Mesodermal cell (in vitro differentiated cells): Measurements from ENCODE around the gene PRODH2.
"Not testable (repeated sequence)": the region's sequence is repeated elsewhere in the genome, so short reads cannot be mapped to it uniquely, and the experiment has no call there.

Experiments used
- H3K27ac ChIP-seq: 2 replicates; pipeline ENCODE4 v1.7.0; 2013; ENCODE audit warnings: mild to moderate bottlenecking, low read depth, low read length, moderate library complexity; ENCODE audit not compliant: severe bottlenecking
- H3K36me3 ChIP-seq: 2 replicates; pipeline ENCODE4 v1.7.1; 2013; ENCODE audit warnings: mild to moderate bottlenecking, low read length, moderate library complexity; ENCODE audit not compliant: control insufficient read depth, insufficient read depth
- H3K4me1 ChIP-seq: one replicate; pipeline ENCODE4 v1.7.1; 2013; ENCODE audit warnings: mild to moderate bottlenecking, low read length; ENCODE audit not compliant: insufficient read depth, control insufficient read depth, poor library complexity, severe bottlenecking
- H3K4me3 ChIP-seq: 2 replicates; pipeline ENCODE4 v1.7.0; 2013; ENCODE audit warnings: low read length, control low read depth, mild to moderate bottlenecking; ENCODE audit not compliant: insufficient read depth, poor library complexity, severe bottlenecking; ENCODE audit errors: extremely low read depth
- H3K9me3 ChIP-seq: 2 replicates; pipeline ENCODE4 v1.7.1; 2013; ENCODE audit warnings: mild to moderate bottlenecking, low read length, moderate library complexity; ENCODE audit not compliant: control insufficient read depth
- WGBS, 2 experiments: methylation state at CpG; one replicate each; pipeline ENCODE4 v1.1.5; 2013; ENCODE audit warnings: missing lambda C conversion rate in 2 of 2; ENCODE audit not compliant: insufficient coverage in 2 of 2; 5-methylcytosine and 5-hydroxymethylcytosine counted together

PRODH2 gene

DNA sequence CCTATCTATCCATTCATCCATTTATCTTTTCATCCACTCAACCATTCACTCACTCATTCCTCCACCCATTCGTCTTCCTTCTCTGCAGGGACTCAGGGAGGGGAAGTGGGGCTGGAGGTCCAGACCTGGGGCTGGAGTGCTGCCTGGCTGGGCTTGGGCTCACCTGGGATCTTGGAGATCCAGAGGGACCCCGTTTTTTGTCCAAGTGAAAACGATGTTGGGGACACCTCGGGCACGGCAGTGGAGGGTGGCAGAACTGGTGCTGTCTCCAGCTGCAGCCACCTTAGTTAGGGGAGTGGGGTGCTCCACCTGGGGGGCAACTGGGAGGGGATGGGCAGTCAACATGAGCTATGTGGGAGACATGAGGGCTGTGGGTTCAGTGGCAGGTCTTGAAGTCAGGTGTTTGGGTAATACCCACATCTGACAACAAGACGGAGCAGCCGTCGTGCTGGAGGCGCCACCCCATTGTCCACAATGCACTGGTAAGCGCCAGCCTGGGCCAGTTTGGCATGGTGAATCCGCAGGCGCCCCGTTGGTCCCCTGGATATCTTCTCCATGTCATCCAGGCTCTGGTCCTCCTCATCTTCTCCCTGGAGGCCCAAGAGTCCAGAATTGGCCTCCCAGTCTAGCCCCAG is 29.4 kb upstream of the PRODH2 start:
- Histone ChIP-seq H3K4me1 (peaks cover 3% of the 10 kb centered on the region), H3K4me3 (no peak overlapping the region), H3K27ac (no peak overlapping the region), H3K9me3 (no peaks in the 10 kb centered on the region), H3K36me3 (no peaks in the 10 kb centered on the region)
- WGBS, 2 experiments: 72% methylated on average over 11 to 13 of the region's 13 CpGs

DNA sequence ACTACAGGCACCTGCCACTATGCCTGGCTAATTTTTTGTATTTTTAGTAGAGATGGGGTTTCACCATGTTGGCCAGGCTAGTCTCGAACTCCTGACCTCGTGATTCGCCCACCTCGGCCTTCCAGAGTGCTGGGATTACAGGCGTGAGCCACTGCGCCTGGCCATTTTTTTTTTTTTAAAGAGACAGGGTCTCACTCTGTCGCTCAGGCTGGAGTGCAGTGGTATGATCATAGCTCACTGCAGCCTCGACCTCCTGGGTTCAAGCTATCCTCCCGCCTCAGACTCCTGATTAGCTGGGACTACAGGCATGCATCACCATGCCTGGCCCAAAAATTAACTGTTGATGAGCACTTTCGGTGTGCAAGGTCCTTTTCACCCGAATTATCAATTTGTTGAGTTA is 23.5 kb upstream of the PRODH2 start:
- H3K4me1 ChIP-seq, H3K4me3 ChIP-seq, H3K27ac ChIP-seq, H3K9me3 ChIP-seq, H3K36me3 ChIP-seq: not testable (repeated sequence)
- 48 to 58% methylated on average over 11 of the region's 11 CpGs for WGBS, 2 experiments

DNA sequence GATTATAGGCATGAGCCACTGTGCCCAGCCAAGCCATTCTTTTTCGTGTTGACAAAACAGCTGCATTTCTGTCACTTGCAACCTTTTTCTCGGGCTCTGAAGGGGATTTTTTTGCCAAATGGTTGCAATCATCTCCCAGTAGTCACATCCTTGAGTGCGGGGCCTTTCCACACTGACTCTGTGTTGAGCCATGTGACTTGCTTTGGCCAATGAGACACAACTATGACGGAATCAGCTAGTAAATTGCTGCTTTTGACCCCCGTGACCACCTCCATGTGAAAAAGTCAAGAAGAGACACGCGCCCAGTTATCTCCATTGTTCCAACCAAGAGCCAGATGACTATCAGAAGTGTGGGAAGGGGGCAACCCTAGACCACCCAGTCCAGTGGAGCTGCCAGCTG is 21.3 kb upstream of the PRODH2 start:
- Histone ChIP-seq H3K27ac (no peak overlapping the region), H3K4me1 (no peaks in the 10 kb centered on the region), H3K36me3 (no peaks in the 10 kb centered on the region), H3K9me3 (no peaks in the 10 kb centered on the region), H3K4me3 (no peak overlapping the region)
- WGBS, 2 experiments: 61 to 73% methylated on average over 7 of the region's 7 CpGs

DNA sequence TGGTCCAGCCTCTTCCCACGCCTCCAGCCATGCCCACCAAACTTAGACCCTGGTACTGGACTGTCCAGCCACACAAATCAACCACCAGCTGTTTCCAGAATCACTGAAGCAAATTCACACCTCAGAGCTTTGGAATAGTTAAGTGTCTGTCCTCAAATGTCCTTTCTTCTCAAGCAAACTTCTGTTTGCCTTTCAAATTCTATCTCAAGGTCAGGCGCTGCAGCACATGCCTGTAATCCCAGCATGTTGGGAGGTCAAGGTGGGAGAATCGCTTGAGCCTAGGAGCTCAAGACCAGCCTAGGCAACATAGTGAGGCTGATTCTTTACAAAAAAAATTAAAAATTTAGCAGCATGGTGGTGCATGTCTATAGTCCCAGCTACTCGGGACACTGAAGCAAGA is 19.4 kb upstream of the PRODH2 start:
- no peaks in the 10 kb centered on the region for H3K4me1 ChIP-seq
- no peaks in the 10 kb centered on the region for H3K36me3 ChIP-seq
- H3K4me3 ChIP-seq: no peak overlapping the region
- H3K9me3 ChIP-seq: no peaks in the 10 kb centered on the region
- no peak overlapping the region for H3K27ac ChIP-seq
- 73 to 75% methylated on average over 4 of the region's 4 CpGs for WGBS, 2 experiments

DNA sequence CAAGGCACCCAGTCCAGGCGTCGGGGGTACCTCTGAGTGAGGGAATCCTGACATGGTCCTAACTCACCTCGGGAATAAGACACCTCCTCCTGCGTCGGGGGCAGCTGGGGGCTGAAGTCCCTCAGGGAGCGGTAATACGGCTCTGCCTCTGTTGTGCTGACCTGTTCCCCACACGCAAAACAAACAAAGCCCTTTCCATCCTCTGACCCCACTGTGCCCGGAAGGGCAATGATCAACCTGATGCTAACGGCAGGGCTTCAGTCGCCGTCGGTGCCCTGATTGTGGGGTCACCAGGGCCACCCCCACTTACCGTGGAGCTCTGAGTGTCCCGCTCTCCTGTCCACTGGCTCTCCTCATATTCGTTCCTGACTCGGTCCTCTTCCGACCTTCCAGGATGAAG is 18.3 kb upstream of the PRODH2 start:
- Histone ChIP-seq H3K9me3 (no peaks in the 10 kb centered on the region), H3K27ac (no peak overlapping the region), H3K36me3 (no peaks in the 10 kb centered on the region), H3K4me3 (no peak overlapping the region), H3K4me1 (no peaks in the 10 kb centered on the region)
- 73 to 80% methylated on average over 9 to 13 of the region's 18 CpGs for WGBS, 2 experiments

DNA sequence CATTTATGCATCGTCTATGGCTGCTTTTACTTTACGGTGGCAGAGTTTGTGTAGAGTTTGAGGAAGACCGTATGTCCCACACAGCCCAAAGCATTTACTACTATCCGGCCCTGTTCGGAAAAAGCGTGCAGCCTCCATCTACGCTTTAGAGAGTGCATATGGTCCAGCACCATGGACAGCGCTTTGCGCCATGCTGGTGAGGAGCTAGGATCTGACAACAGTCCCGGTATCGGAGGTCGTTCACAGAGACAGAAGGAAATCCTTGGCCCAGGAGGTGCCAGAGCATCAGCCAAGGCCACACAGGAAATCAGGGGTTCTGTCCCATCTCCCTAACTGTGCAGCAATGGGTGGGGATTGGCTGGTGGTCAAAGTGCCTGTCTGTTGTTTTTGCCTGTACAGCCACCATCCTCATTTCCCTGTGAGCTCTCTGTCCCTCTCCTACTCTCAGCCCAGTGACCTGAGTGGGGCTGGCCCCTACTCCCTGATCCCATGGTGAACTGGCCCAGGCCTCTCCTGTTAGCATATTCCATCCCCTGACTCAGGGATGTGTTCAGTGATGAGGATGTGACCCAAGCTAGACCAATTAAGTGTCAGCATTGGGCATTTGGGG is 16.2 kb upstream of the PRODH2 start:
- H3K27ac ChIP-seq: no peak overlapping the region
- WGBS, 2 experiments: 2 to 3% methylated on average over 7 to 8 of the region's 12 CpGs
- no peaks in the 10 kb centered on the region for H3K36me3 ChIP-seq
- no peaks in the 10 kb centered on the region for H3K9me3 ChIP-seq
- no peaks in the 10 kb centered on the region for H3K4me1 ChIP-seq
- no peak overlapping the region for H3K4me3 ChIP-seq

DNA sequence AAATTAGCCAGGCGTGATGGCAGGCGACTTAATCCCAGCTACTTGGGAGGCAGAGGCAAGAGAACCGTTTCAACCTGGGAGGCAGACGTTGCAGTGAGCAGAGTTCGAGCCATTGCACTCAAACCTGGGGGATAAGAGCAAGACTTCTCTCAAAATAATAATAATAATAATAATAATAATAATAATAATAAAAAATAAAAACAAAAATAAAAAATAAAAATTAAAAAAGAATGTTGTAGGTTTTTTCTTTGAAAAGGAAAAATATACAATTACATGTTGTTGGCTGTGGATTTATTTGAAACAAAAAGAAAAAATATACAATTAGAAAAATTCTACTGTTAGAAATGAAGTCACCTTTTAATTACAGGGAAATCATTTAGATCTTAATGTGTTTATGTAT is 11.5 kb upstream of the PRODH2 start:
- no peaks in the 10 kb centered on the region for H3K36me3 ChIP-seq
- 83 to 100% methylated on average over 1 to 2 of the region's 5 CpGs for WGBS, 2 experiments
- H3K4me1 ChIP-seq: no peaks in the 10 kb centered on the region
- no peaks in the 10 kb centered on the region for H3K9me3 ChIP-seq
- H3K4me3 ChIP-seq: no peak overlapping the region
- H3K27ac ChIP-seq: no peak overlapping the region

DNA sequence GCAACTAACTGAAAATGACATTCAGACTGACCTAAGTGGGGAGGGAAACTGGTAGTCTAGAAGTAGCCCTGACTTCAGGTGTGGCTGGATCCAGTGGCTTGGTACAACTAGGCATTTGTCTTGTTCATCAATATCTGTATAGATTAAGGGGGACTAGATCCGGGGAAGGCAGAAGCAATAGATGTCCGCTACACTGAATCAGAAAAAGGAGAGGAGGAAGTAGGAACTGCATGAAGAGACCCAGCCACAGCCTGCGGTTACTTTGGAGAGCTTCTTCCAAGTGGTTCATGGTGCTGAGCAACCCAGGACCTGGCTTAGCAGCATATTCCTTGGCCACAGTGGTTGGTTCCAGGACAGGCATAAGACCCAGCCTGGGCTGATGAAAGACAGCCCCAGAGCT is 9.9 kb upstream of the PRODH2 start:
- 83 to 93% methylated on average over 2 to 3 of the region's 3 CpGs for WGBS, 2 experiments
- Histone ChIP-seq H3K4me3 (no peak overlapping the region), H3K27ac (no peak overlapping the region), H3K9me3 (no peaks in the 10 kb centered on the region), H3K4me1 (no peaks in the 10 kb centered on the region), H3K36me3 (no peaks in the 10 kb centered on the region)

DNA sequence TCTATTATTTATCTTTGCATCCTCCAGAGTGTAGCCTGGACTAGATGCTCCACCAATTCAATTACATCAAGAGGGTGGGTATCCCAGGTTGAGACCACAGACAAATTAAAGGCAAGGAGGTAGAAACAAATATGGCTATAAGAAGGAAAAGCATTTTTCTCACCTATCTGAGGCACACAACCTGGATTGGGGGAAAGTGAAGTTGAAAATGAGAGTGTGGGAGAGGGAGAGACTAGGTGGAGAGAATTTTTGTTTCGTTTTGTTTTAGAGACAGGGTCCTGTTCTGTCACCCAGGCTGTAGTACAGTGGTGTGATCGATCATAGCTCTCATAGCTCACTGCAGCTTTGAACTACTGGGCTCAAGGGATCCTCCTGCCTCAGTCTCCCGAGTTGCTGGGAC is 5.8 kb upstream of the PRODH2 start:
- Histone ChIP-seq H3K4me1 (no peaks in the 10 kb centered on the region), H3K27ac (no peak overlapping the region), H3K36me3 (no peaks in the 10 kb centered on the region), H3K4me3 (no peak overlapping the region), H3K9me3 (no peaks in the 10 kb centered on the region)
- WGBS, 2 experiments: 79 to 87% methylated on average over 3 of the region's 3 CpGs

DNA sequence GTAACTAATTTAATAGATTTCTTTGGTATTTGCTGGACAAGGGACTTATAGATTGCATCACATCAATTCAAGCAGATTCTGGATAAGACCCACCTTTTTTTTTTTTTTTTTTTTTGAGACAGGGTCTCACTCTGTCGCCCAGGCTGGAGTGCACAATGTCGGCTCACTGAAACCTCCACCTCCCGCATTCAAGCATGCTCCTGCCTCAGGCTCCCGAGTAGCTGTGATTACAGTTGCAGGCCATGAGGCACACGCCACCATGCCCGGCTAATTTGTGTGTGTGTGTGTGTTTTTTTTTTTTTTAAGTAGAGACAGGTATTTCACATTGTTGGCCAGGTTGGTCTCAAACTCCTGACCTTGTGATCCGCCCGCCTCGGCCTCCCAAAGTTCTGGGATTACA is 4.2 kb upstream of the PRODH2 start:
- Histone ChIP-seq H3K4me3 (no peak overlapping the region), H3K27ac (no peak overlapping the region), H3K4me1 (no peaks in the 10 kb centered on the region), H3K36me3 (no peaks in the 10 kb centered on the region), H3K9me3 (no peaks in the 10 kb centered on the region)
- WGBS, 2 experiments: 87 to 93% methylated on average over 3 to 6 of the region's 9 CpGs

DNA sequence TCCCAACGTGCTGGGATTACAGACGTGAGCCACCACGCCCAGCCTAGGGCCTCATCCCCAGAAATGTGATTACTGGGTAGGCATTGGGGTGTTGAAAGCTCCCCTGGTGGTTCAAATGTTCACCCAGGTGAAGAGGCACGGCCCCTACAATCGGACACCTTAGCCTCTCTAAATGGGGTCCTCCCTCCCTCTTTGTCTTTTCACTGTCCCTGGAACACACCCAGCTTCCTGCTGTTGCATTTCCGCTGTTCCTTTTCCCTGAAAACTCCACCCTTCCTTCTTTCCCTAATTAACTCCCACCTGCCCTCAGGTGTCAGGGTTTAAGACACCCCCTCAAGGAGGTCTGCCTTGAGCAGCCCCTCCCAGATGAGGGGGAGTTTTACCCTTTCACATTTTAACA is 3.6 kb upstream of the PRODH2 start:
- no peaks in the 10 kb centered on the region for H3K36me3 ChIP-seq
- WGBS, 2 experiments: 43 to 64% methylated on average over 3 of the region's 6 CpGs

More for the DNA sequence above, 3.6 kb upstream of the PRODH2 start:
- Histone ChIP-seq H3K4me3 (no peak overlapping the region), H3K27ac (no peak overlapping the region), H3K9me3 (no peaks in the 10 kb centered on the region), H3K4me1 (no peaks in the 10 kb centered on the region)
